ENCODE measurements around the gene PLD3.
A peak's percentile ranks its signal among the peaks of the same experiment; 100 is the strongest.
"Not testable (repeated sequence)": the region's sequence is repeated elsewhere in the genome, so short reads cannot be mapped to it uniquely, and the experiment has no call there.

PLD3 gene

GRCh38 chr19:40365010-40365409, 16.5 kb downstream of the PLD3 start:
- no peak for DNase-seq (ENCODE audit: low spot score)

- peak; percentile 47 for DNase-seq (ENCODE audit: low spot score)
Measured at GRCh38 chr19:40365613-40366401, 17.3 kb downstream of the PLD3 start.

GRCh38 chr19:40366697-40367561, 18.4 kb downstream of the PLD3 start:
- DNase-seq (ENCODE audit: low spot score): no peak

GRCh38 chr19:40367577-40368434, 19.3 kb downstream of the PLD3 start:
- no peak for DNase-seq (ENCODE audit: low spot score)

GRCh38 chr19:40369797-40370196, 21.3 kb downstream of the PLD3 start:
- DNase-seq (ENCODE audit: low spot score): no peak

- DNase-seq (ENCODE audit: low spot score): not testable (repeated sequence)
Measured at GRCh38 chr19:40370253-40370652, 21.8 kb downstream of the PLD3 start.

- DNase-seq (ENCODE audit: low spot score): no peak
Measured at GRCh38 chr19:40370997-40371801, 22.7 kb downstream of the PLD3 start.

- DNase-seq (ENCODE audit: low spot score): no peak
Measured at GRCh38 chr19:40371802-40372122, 23.3 kb downstream of the PLD3 start.

- DNase-seq (ENCODE audit: low spot score): no peak
Measured at GRCh38 chr19:40374084-40374483, 25.6 kb downstream of the PLD3 start.

- no peak for DNase-seq (ENCODE audit: low spot score)
Measured at GRCh38 chr19:40376286-40376862, 27.9 kb downstream of the PLD3 start.

GRCh38 chr19:40377876-40378385, 29.4 kb downstream of the PLD3 start:
- DNase-seq (ENCODE audit: low spot score): no peak

- no peak for DNase-seq (ENCODE audit: low spot score)
Measured at GRCh38 chr19:40378509-40378908, 30.0 kb downstream of the PLD3 start.

GRCh38 chr19:40379446-40380198, 31.1 kb downstream of the PLD3 start:
- DNase-seq (ENCODE audit: low spot score): no peak

GRCh38 chr19:40380199-40381037, 31.9 kb downstream of the PLD3 start:
- DNase-seq (ENCODE audit: low spot score): no peak

- DNase-seq (ENCODE audit: low spot score): no peak
Measured at GRCh38 chr19:40381321-40381720, 32.8 kb downstream of the PLD3 start.

GRCh38 chr19:40383668-40384248, 35.3 kb downstream of the PLD3 start:
- DNase-seq (ENCODE audit: low spot score): no peak

- no peak for DNase-seq (ENCODE audit: low spot score)
Measured at GRCh38 chr19:40387155-40387554, 38.7 kb downstream of the PLD3 start.

GRCh38 chr19:40388481-40388880, 40.0 kb downstream of the PLD3 start:
- no peak for DNase-seq (ENCODE audit: low spot score)
